NCI-H146 treated with DMSO at 0.1 percent for 48 hours (cell line): Measurements from ENCODE around the gene CYP11A1.
"Not testable (repeated sequence)": the region's sequence is repeated elsewhere in the genome, so short reads cannot be mapped to it uniquely, and the experiment has no call there.

Source experiments
- DNase-seq: peaks from one replicate; lab custom pipeline; 2025; ENCODE audit not compliant: unreplicated experiment; lab: John Stamatoyannopoulos, UW

Gene CYP11A1

DNA sequence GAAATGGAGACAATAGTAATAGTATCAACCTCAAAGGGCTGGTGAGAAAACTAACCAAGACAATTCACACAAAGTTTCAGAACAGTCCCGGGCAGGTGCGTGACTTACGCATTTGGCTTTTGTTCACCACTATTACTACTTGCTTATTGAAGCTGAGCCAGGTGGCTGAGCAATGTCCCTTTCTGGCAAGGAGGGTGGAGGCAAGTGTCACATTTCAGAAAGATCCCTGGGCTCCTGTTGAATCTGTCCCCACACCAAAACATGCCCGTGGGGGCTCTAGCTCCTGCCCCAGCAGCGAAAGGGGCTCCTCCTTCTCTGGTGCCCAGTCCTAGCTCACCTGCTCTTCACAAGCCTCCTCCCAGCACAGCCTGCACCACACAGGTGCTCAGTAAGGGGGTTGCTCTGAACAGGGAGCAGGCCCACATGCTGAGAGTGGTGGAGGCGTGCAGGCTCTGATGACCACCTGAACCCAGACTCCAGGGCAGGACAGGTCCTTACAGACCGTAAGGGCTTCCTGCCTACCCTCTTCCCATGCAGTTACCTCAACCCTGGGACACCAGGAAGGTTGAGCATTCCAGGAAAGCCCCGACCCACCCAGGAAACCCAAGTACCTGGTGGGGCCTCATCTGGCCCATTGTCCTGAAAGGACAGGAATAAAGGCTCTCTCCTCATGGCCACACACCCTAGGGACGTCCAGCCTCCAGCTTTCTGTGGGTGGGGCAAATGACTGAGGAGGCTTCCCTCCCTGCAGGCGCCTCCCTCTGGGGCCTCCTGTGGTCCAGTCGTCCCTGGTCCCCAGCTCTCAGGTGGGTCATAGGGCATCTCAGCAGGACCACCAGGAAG, 33.7 kb upstream of the CYP11A1 start:
- DNase-seq = peak; percentile 12

GRCh38 chr15:74400313-74400860, 32.9 kb upstream of the CYP11A1 start:
- no peak for DNase-seq

DNA sequence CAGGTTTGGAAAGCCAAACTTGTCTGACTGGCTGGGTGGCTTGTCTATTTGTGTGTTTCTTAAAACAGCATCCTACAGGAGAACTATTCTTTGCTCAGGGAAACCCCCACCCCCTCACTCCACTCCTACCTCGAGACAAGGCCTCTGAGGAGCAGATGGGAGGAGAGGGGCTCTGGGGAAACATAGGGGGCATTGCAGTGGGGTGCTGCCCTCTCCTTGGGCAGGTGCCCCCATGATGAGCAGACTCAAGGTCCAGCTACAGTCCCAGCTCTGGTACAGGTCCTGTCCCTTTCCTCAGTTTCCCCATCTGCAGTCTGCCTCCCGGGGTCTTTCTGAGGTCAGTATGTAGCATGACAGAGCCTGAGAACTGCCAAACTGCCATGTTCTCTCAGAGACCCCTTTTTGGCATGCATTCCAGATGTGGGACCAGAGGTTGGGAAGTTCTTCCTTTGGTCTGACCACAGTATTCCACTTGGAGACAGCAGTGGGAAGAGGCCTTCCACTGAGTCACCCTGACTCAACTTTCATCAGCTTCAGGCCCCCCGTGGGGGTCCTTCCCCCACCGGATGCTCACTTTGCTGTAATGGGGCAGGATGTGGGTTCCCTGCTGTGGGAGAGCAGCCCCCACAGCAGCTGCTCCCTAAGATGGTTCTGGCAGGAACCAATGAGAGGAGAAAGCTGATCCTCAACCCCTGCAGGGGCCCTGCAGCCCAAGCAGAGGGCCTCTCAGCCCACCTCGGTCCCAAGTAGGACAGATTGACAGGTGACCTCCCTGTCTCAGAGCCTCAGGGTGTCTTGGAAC, 32.3 kb upstream of the CYP11A1 start:
- no peak for DNase-seq

GRCh38 chr15:74399100-74399499, 31.7 kb upstream of the CYP11A1 start:
- no peak for DNase-seq

DNA sequence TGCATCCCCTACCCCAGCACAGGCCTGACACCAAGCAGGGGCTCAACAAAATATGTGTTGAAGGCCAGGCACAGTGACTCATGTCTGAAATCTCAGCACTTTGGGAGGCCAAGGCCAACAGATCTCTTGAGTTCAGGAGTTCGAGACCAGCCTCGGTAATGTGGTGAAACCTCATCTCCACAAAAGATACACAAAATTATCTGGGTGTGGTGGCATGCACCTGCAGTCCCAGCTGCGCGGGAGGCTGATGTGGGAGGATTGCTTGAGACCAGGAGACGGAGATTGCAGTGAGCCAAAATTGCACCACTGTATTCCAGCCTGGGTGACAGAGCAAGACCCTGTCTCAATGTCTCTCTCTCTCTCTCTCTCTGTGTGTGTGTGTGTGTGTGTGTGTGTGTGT, 30.7 kb upstream of the CYP11A1 start:
- DNase-seq = no peak

- no peak for DNase-seq
Observed at GRCh38 chr15:74397239-74398068, 30.0 kb upstream of the CYP11A1 start.

DNA sequence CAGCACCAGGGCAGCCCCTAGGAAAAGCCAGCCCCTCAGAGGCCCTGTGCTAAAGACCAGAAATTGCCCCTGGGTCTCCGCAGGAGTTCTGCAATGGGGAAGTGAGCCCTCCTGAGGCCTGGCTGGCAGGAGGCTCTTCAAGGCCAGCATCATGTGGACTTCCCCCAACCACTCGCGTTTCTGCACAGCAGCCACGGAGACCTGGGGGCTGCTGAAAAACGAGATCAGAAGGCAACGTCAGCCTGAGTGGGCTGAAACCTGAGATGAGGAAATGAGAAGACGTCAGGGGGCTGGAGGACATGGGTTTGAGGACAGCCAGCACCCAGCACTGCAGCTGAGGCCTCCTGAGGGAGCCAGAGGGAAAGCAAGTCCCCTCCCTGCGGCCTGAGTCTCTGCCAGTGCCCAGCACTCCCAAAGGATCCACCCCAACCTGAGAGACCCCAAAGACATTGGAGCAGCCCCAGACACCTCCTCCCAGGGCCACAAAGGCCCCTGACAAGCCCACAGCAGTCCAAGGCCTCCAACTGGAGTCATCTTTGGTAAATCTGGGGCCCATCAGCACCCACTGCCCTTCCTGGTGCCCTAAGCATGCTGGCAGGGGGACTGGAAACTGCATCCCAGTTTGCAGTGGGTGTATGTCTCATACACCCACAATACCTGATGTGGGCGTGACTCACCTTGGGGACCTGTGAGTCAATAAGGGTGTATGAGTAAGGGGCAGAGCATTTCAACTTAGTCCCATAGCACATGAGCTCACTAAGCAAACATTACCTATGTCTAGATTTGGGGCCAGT, 29.2 kb upstream of the CYP11A1 start:
- DNase-seq = no peak

DNA sequence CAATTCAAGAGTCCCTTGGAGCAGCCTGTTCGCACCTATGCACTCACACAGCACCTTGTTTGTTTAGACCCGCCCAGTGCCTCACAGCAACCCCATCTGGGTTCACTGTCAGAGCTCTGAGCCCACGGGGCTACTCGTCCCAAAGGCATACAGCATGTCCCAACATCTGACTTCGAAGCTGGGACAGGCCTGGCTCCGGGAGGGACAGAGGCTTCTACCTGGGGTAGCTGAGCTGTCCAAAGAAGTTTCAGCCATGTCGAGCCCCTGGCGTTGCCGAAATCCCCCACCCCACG, 28.6 kb upstream of the CYP11A1 start:
- DNase-seq = no peak

GRCh38 chr15:74395319-74396145, 28.1 kb upstream of the CYP11A1 start:
- no peak for DNase-seq

DNA sequence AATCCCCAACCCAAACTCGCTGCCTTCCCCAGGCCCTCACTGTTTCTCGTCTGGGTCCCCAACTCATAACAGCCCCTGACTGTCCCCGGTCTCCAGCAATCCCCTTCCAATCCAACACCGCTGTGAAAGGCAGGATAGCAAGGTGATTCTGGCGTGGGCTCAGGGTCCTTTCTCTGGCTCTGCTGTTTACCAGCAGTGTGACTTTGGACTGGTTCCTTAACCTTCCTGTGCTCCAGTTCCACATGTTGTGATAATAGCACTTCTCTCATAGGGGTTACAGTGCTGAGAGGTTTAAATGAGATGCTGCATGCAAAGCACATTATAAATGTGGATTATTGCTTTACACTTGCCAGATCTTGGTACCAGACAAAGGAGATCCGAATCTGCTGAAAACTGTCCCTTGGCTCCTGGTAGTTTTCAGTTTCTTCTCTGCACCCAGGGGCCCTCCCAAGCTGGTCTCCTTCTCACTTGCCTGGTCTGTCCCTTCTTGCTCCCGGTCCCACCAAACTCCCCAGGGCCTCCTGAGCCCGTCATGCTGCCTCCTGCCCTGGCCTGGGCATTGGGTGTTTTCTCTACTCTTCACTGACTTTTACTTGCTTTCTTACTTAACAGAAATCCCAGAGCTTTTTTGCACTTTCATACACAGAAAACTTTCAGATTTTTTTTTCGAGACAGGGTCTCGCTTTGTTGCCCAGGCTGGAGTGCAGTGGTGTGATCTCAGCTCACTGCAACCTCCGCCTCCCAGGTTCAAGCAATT, 26.8 kb upstream of the CYP11A1 start:
- DNase-seq = no peak

GRCh38 chr15:74393423-74393822, 26.0 kb upstream of the CYP11A1 start:
- no peak for DNase-seq

DNA sequence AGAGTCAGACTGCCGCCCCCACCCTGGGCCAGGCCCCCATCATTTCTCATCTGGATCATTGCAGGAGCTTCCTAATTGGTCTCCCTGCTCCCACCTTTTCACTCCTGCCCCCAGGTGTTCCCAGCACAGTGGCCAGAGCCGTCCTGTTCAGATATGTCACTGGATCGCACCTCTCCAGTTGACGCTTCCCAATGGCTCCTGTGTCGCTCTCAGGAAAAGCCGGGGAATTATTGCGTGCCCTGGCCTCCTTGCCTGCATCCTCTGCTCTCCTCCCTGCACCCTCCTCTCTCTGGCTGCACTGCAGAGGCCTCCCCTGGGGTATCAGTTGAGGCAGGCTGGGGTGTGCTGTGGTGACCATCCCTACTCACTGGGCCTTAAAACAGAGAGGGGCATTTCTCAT, 25.5 kb upstream of the CYP11A1 start:
- DNase-seq = no peak

DNA sequence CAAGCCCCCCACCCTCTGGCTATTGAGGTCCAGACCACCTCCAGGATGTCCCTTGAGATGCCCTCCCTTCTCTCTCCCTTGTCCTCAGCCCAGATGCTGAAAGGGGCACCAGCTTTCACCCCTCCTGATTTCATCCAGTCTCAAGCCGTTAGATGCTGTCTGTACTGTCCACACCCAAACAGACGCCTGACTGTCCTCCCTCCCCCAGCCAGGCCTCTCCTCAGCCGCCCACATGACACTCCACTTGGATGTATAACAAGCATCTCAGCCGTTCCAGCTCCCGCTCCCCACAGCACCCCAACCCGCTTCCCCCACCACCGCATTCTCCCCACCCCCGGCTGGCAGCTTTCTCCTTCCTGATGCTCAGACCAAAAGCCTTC, 25.0 kb upstream of the CYP11A1 start:
- DNase-seq = no peak

- DNase-seq = no peak
Observed at GRCh38 chr15:74391582-74392450, 24.4 kb upstream of the CYP11A1 start.

DNA sequence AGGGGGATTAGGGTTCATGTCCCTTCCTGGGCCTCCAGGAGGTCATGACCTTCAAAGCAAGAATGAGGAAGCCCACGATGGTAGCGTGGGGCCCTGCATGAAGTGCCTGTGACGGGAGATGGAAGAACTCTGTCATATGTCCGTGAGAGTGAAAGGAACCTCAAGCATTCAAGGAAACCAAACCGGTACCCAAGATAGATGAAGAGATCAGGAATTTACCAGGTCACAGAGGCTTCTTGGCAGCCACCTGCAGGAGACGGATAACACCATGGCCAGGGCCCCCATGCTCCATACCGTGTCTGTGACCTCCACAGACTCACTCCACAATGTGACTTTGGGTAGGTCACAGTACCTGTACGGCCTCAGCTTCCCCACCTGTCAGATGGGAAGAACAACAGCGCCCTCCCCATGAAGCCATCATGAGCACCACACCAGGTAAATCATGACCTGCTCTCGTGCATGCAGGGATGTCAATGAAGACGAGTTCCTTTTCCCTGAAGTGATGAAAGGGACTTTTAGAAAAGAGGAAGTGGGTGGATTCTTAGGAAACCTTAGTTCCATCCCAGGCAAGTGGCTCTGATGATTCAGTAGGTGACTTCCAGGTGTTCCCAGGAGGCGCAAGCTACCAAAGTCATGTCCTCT, 23.3 kb upstream of the CYP11A1 start:
- DNase-seq = no peak

DNA sequence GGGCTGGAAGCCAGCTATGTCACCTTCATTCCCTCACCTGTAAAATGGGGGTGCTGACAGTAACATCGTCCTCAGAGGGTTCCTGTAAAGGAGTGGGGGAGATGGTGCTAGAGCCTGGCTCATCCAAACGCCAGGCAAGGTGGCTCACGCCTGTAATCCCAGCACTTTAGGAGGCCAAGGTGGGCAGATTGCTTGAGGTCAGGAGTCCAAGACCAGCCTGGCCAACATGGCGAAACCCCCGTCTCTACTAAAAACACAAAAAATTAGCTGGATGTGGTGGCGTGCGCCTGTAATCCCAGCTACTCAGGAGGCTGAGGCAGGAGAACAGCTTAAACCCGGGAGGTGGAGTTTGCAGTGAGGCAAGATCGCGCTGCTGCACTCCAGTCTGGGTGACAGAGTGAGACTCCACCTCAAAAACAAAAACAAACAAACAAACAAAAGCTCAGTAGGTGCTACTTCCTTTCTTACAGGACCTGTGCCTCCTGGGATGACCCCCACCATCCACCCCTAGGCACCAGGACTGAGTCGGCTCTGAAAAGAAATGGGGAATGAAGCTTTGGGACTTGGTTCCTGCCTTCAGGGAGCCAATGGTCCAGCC, 22.7 kb upstream of the CYP11A1 start:
- DNase-seq = not testable (repeated sequence)
